ENCODE data around the gene PPM1F. TPM values are rescaled to one million over a fixed set of nuclear protein-coding genes. Genes with fewer than 3 reads are reported as not detected.
"Not testable (repeated sequence)": the region's sequence is repeated elsewhere in the genome, so short reads cannot be mapped to it uniquely, and the experiment has no call there.

PPM1F gene
- total and polyA plus RNA-seq, 4 donors, result 5.9 to 65.1 (median 32.0) TPM

- not testable (repeated sequence) for H3K4me1 ChIP-seq (ENCODE audit: control insufficient read depth in 1 of 2, insufficient read depth in 2 of 2, low read length in 2 of 2); H3K4me3 ChIP-seq (ENCODE audit: low read length in 2 of 2); DNase-seq; H3K9me3 ChIP-seq (ENCODE audit: control insufficient read depth, low read length); ATAC-seq (ENCODE audit: low FRiP score); H3K27me3 ChIP-seq (ENCODE audit: control insufficient read depth in 1 of 2, insufficient read depth in 2 of 2, low read length in 1 of 2); H3K27ac ChIP-seq (ENCODE audit: low read depth in 1 of 2, low read length in 2 of 2); H3K36me3 ChIP-seq (ENCODE audit: control insufficient read depth in 1 of 2, insufficient read depth in 2 of 2, low read length in 1 of 2)
- intact Hi-C loops (cut with DNase I), result loop anchor here (2.0 to 10.0 kb wide), 6 partner anchors 73 to 273 kb away; partner anchors contain the start of genes MAPK1 (in 2 of the 2) and PPIL2 (in 1 of the 2)
- 83 to 85% methylated on average over 5 of the region's 5 CpGs for WGBS, 2 donors
Observed at GRCh38 chr22:21939935-21940334, 12.7 kb downstream of the PPM1F start.

GRCh38 chr22:21939461-21939913, 13.2 kb downstream of the PPM1F start:
- H3K4me3 ChIP-seq (ENCODE audit: low read length in 2 of 2), result no peak overlapping the region

GRCh38 chr22:21938906-21939305, 13.7 kb downstream of the PPM1F start:
- no peak for ATAC-seq (ENCODE audit: low FRiP score)
- intact Hi-C loops (cut with DNase I), result loop anchor here (1.0 to 10.0 kb wide), 7 partner anchors 72 to 272 kb away; partner anchors contain the start of genes MAPK1 (in 2 of the 2) and PPIL2 (in 1 of the 2)
- H3K4me3 ChIP-seq (ENCODE audit: low read length in 2 of 2), result no peak overlapping the region
- WGBS, 2 donors, result 74 to 75% methylated on average over 11 of the region's 11 CpGs
- no peaks in the 10 kb centered on the region for H3K27me3 ChIP-seq (ENCODE audit: control insufficient read depth in 1 of 2, insufficient read depth in 2 of 2, low read length in 1 of 2)
- no peaks in the 10 kb centered on the region for H3K9me3 ChIP-seq (ENCODE audit: control insufficient read depth, low read length)
- H3K27ac ChIP-seq (ENCODE audit: low read depth in 1 of 2, low read length in 2 of 2), result peak overlapping the region in 1 of 2 donors; percentile 22
- H3K4me1 ChIP-seq (ENCODE audit: control insufficient read depth in 1 of 2, insufficient read depth in 2 of 2, low read length in 2 of 2), result no peaks in the 10 kb centered on the region
- DNase-seq, result no peak
- H3K36me3 ChIP-seq (ENCODE audit: control insufficient read depth in 1 of 2, insufficient read depth in 2 of 2, low read length in 1 of 2), result no peaks in the 10 kb centered on the region

More at GRCh38 chr22:21939461-21939913, 13.2 kb downstream of the PPM1F start:
- intact Hi-C loops (cut with DNase I), result loop anchor here (2.0 to 10.0 kb wide), 6 partner anchors 73 to 272 kb away; partner anchors contain the start of genes MAPK1 (in 2 of the 2) and PPIL2 (in 1 of the 2)
- no peak for DNase-seq
- no peak overlapping the region for H3K27ac ChIP-seq (ENCODE audit: low read depth in 1 of 2, low read length in 2 of 2)
- no peak for ATAC-seq (ENCODE audit: low FRiP score)
- 75 to 80% methylated on average over 10 of the region's 10 CpGs for WGBS, 2 donors
- H3K4me1 ChIP-seq (ENCODE audit: control insufficient read depth in 1 of 2, insufficient read depth in 2 of 2, low read length in 2 of 2), result no peaks in the 10 kb centered on the region
- H3K9me3 ChIP-seq (ENCODE audit: control insufficient read depth, low read length), result no peaks in the 10 kb centered on the region
- no peaks in the 10 kb centered on the region for H3K36me3 ChIP-seq (ENCODE audit: control insufficient read depth in 1 of 2, insufficient read depth in 2 of 2, low read length in 1 of 2)
- no peaks in the 10 kb centered on the region for H3K27me3 ChIP-seq (ENCODE audit: control insufficient read depth in 1 of 2, insufficient read depth in 2 of 2, low read length in 1 of 2)

GRCh38 chr22:21938071-21938822, 14.4 kb downstream of the PPM1F start:
- no peaks in the 10 kb centered on the region for H3K4me1 ChIP-seq (ENCODE audit: control insufficient read depth in 1 of 2, insufficient read depth in 2 of 2, low read length in 2 of 2)
- H3K27ac ChIP-seq (ENCODE audit: low read depth in 1 of 2, low read length in 2 of 2), result peak overlapping the region in 1 of 2 donors; percentile 97
- ATAC-seq (ENCODE audit: low FRiP score) (peak; percentile 97), DNase-seq (peak; percentile 97 to 99)
- no peaks in the 10 kb centered on the region for H3K36me3 ChIP-seq (ENCODE audit: control insufficient read depth in 1 of 2, insufficient read depth in 2 of 2, low read length in 1 of 2)
- WGBS, 2 donors, result 0 to 1% methylated on average over 42 of the region's 42 CpGs
- H3K27me3 ChIP-seq (ENCODE audit: control insufficient read depth in 1 of 2, insufficient read depth in 2 of 2, low read length in 1 of 2), result no peaks in the 10 kb centered on the region
- intact Hi-C loops (cut with DNase I), result loop anchor here (1.0 to 10.0 kb wide), 7 partner anchors 71 to 271 kb away; partner anchors contain the start of genes MAPK1 (in 2 of the 2) and PPIL2 (in 1 of the 2)
- H3K4me3 ChIP-seq (ENCODE audit: low read length in 2 of 2), result peak overlapping the region in 1 of 2 donors; percentile 57
- H3K9me3 ChIP-seq (ENCODE audit: control insufficient read depth, low read length), result no peaks in the 10 kb centered on the region

GRCh38 chr22:21937821-21938070, 14.9 kb downstream of the PPM1F start:
- WGBS, 2 donors, result 2 to 3% methylated on average over 8 of the region's 8 CpGs
- H3K36me3 ChIP-seq (ENCODE audit: control insufficient read depth in 1 of 2, insufficient read depth in 2 of 2, low read length in 1 of 2), result no peaks in the 10 kb centered on the region
- H3K4me1 ChIP-seq (ENCODE audit: control insufficient read depth in 1 of 2, insufficient read depth in 2 of 2, low read length in 2 of 2), result no peaks in the 10 kb centered on the region
- intact Hi-C loops (cut with DNase I), result loop anchor here (1.0 to 10.0 kb wide), 7 partner anchors 71 to 270 kb away; partner anchors contain the start of genes MAPK1 (in 2 of the 2) and PPIL2 (in 1 of the 2)
- DNase-seq, result peak in 1 of 2 donors; percentile 94
- H3K9me3 ChIP-seq (ENCODE audit: control insufficient read depth, low read length), result no peaks in the 10 kb centered on the region
- no peak overlapping the region for H3K4me3 ChIP-seq (ENCODE audit: low read length in 2 of 2)
- peak; percentile 71 for ATAC-seq (ENCODE audit: low FRiP score)
- H3K27me3 ChIP-seq (ENCODE audit: control insufficient read depth in 1 of 2, insufficient read depth in 2 of 2, low read length in 1 of 2), result no peaks in the 10 kb centered on the region
- H3K27ac ChIP-seq (ENCODE audit: low read depth in 1 of 2, low read length in 2 of 2), result peak overlapping the region in 1 of 2 donors; percentile 97

- no peaks in the 10 kb centered on the region for H3K27me3 ChIP-seq (ENCODE audit: control insufficient read depth in 1 of 2, insufficient read depth in 2 of 2, low read length in 1 of 2)
- peak overlapping the region; percentile 57 to 91 for H3K27ac ChIP-seq (ENCODE audit: low read depth in 1 of 2, low read length in 2 of 2)
- H3K36me3 ChIP-seq (ENCODE audit: control insufficient read depth in 1 of 2, insufficient read depth in 2 of 2, low read length in 1 of 2), result no peaks in the 10 kb centered on the region
- intact Hi-C loops (cut with DNase I), result loop anchor here (5.0 to 10.0 kb wide), 4 partner anchors 72 to 270 kb away; partner anchors contain the start of genes MAPK1 (in 1 of the 2) and PPIL2 (in 1 of the 2)
- 27 to 29% methylated on average over 20 of the region's 20 CpGs for WGBS, 2 donors
- ATAC-seq (ENCODE audit: low FRiP score) (peak; percentile 5), DNase-seq (peak in 1 of 2 donors; percentile 75)
- no peak overlapping the region for H3K4me3 ChIP-seq (ENCODE audit: low read length in 2 of 2)
- H3K4me1 ChIP-seq (ENCODE audit: control insufficient read depth in 1 of 2, insufficient read depth in 2 of 2, low read length in 2 of 2), result no peaks in the 10 kb centered on the region
- H3K9me3 ChIP-seq (ENCODE audit: control insufficient read depth, low read length), result no peaks in the 10 kb centered on the region
Observed at GRCh38 chr22:21937041-21937820, 15.4 kb downstream of the PPM1F start.

GRCh38 chr22:21936151-21936775, 16.4 kb downstream of the PPM1F start:
- DNase-seq (peak in 1 of 2 donors; percentile 81), ATAC-seq (ENCODE audit: low FRiP score) (no peak)
- H3K27ac ChIP-seq (ENCODE audit: low read depth in 1 of 2, low read length in 2 of 2), result peak overlapping the region; percentile 57 to 70
- no peak overlapping the region for H3K4me3 ChIP-seq (ENCODE audit: low read length in 2 of 2)
- no peaks in the 10 kb centered on the region for H3K4me1 ChIP-seq (ENCODE audit: control insufficient read depth in 1 of 2, insufficient read depth in 2 of 2, low read length in 2 of 2)
- H3K9me3 ChIP-seq (ENCODE audit: control insufficient read depth, low read length), result no peaks in the 10 kb centered on the region
- intact Hi-C loops (cut with DNase I), result loop anchor here (5.0 to 10.0 kb wide), 4 partner anchors 71 to 269 kb away; partner anchors contain the start of genes MAPK1 (in 1 of the 2) and PPIL2 (in 1 of the 2)
- H3K36me3 ChIP-seq (ENCODE audit: control insufficient read depth in 1 of 2, insufficient read depth in 2 of 2, low read length in 1 of 2), result no peaks in the 10 kb centered on the region
- no peaks in the 10 kb centered on the region for H3K27me3 ChIP-seq (ENCODE audit: control insufficient read depth in 1 of 2, insufficient read depth in 2 of 2, low read length in 1 of 2)
- WGBS, 2 donors, result 87 to 91% methylated on average over 15 of the region's 15 CpGs

GRCh38 chr22:21933910-21934309, 18.7 kb downstream of the PPM1F start:
- intact Hi-C loops (cut with DNase I), result loop anchor here in 1 of 2 donors (10.0 kb wide), 1 partner anchor 69 kb away; the partner anchor contains the start of gene MAPK1
- H3K9me3 ChIP-seq (ENCODE audit: control insufficient read depth, low read length), result no peaks in the 10 kb centered on the region
- H3K4me3 ChIP-seq (ENCODE audit: low read length in 2 of 2), result no peak overlapping the region
- H3K4me1 ChIP-seq (ENCODE audit: control insufficient read depth in 1 of 2, insufficient read depth in 2 of 2, low read length in 2 of 2), result no peaks in the 10 kb centered on the region
- no peak for DNase-seq
- no peak overlapping the region for H3K27ac ChIP-seq (ENCODE audit: low read depth in 1 of 2, low read length in 2 of 2)
- peaks cover 0 to 5% of the 10 kb centered on the region in 2 donors for H3K36me3 ChIP-seq (ENCODE audit: control insufficient read depth in 1 of 2, insufficient read depth in 2 of 2, low read length in 1 of 2)
- ATAC-seq (ENCODE audit: low FRiP score), result no peak
- H3K27me3 ChIP-seq (ENCODE audit: control insufficient read depth in 1 of 2, insufficient read depth in 2 of 2, low read length in 1 of 2), result no peaks in the 10 kb centered on the region
- WGBS, 2 donors, result 96 to 97% methylated on average over 19 of the region's 19 CpGs

All from aorta (tissue), 5 donors.